ENCODE measurements around the gene PCSK5. TPM values are rescaled to one million over a fixed set of nuclear protein-coding genes. Genes with fewer than 3 reads are reported as not detected.

PCSK5 gene
- total RNA-seq, 1 experiment from 2014 or later: 6.9 TPM

DNA sequence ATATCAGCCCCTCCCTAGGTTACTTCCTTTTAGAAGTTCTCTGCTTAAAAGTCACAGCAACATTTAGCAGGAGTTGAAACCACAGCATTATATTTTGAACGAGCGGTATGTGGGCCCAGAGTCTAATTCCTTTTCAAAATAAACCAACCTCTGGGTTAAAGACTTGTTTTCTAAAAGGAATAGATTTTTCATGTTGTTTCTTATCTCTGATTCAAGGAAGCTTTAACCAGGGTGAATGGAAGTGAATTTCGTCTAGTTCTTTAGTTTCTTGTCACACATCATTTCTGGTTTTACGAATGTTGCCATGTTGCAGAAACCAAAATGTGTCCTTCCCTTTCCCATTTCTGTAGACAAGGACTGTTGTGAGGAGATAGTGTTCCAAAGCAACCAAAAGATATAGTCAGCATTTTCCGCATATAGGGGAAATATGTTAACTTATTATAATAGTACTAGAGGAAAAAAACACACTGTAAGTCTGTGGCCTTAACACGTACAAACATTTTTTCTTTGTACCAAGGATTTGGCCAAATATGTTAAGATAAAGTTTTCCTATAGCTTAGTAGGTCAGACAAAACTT, 142.4 kb downstream of the PCSK5 start:
- DNase-seq (ENCODE audit: low read depth, low spot score) (no peak), ATAC-seq (no peak)
- H3K27ac ChIP-seq (ENCODE audit: low read depth, low read length): no peak overlapping the region
- RAD21 ChIA-PET (ENCODE audit: low non-redundant PET in 1 of 2, low total read pairs in 2 of 2, uncharacterized antibody in 2 of 2, unreplicated experiment in 2 of 2): no interaction called here
- intact Hi-C loops (cut with micrococcal nuclease): no loop called here
- H3K36me3 ChIP-seq (ENCODE audit: control insufficient read depth in 1 of 2, insufficient read depth in 2 of 2, low read length in 2 of 2): no peaks in the 10 kb centered on the region
- no peaks in the 10 kb centered on the region for H3K9me3 ChIP-seq (ENCODE audit: control insufficient read depth in 1 of 2, insufficient read depth in 1 of 2, low read depth in 1 of 2, low read length in 2 of 2)
- CTCF ChIA-PET: no interaction called here
- H3K27me3 ChIP-seq (ENCODE audit: insufficient read depth, low read length): no peaks in the 10 kb centered on the region
- H4K20me1 ChIP-seq (ENCODE audit: insufficient read depth): no peaks in the 10 kb centered on the region
- no peak overlapping the region for H3K9ac ChIP-seq (ENCODE audit: low read length)
- TF ChIP-seq POLR2A (IDR thresholded peaks at IDR 0.05; ENCODE audit: borderline replicate concordance, extremely low read depth, insufficient read depth, insufficient read length): no peak
- no peak overlapping the region for H3K4me3 ChIP-seq (replicated peaks in 1 of 2; ENCODE audit: low read depth in 1 of 2, low read length in 2 of 2)
- H2AFZ ChIP-seq (ENCODE audit: low read depth, low read length, poor library complexity, severe bottlenecking): no peak overlapping the region
- POLR2A ChIA-PET: no interaction called here
- no peaks in the 10 kb centered on the region for H3K4me1 ChIP-seq (ENCODE audit: control insufficient read depth in 1 of 2, insufficient read depth in 2 of 2, low read length in 2 of 2)
- BruUV-seq (replicated peaks): no TSS peak
- no peak overlapping the region for H3K4me2 ChIP-seq (ENCODE audit: low read length)
- H3K9me2 ChIP-seq (ENCODE audit: insufficient read depth): no peaks in the 10 kb centered on the region
- H3K79me2 ChIP-seq (ENCODE audit: insufficient read depth, low read length): no peaks in the 10 kb centered on the region

DNA sequence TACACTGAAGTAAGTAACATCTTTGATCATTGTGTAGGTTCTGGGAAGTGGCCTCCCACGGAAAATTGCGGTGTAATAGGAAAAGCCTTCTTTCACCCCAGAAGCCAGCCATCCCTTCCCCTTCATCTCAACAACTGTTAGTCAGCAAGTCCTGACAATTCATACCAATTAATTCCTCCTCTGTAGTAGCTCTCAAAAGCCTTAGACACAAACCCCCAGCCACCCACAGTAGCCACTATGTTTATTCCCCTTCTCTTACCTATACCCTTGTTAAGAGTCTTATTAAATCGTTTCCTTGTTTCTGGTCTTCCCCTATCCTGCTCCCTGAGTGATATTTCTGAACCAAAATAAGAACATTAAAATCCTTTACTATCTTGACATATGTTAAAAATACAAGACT, 143.6 kb downstream of the PCSK5 start:
- ChIA-PET POLR2A (no interaction called here), RAD21 (ENCODE audit: low non-redundant PET in 1 of 2, low total read pairs in 2 of 2, uncharacterized antibody in 2 of 2, unreplicated experiment in 2 of 2) (no interaction called here), CTCF (no interaction called here)
- Histone ChIP-seq H3K36me3 (ENCODE audit: control insufficient read depth in 1 of 2, insufficient read depth in 2 of 2, low read length in 2 of 2) (no peaks in the 10 kb centered on the region), H3K4me2 (ENCODE audit: low read length) (no peak overlapping the region), H3K27ac (ENCODE audit: low read depth, low read length) (no peak overlapping the region), H3K4me1 (ENCODE audit: control insufficient read depth in 1 of 2, insufficient read depth in 2 of 2, low read length in 2 of 2) (no peaks in the 10 kb centered on the region), H3K4me3 (replicated peaks in 1 of 2; ENCODE audit: low read depth in 1 of 2, low read length in 2 of 2) (no peak overlapping the region), H3K9ac (ENCODE audit: low read length) (no peak overlapping the region), H4K20me1 (ENCODE audit: insufficient read depth) (no peaks in the 10 kb centered on the region), H2AFZ (ENCODE audit: low read depth, low read length, poor library complexity, severe bottlenecking) (no peak overlapping the region), H3K9me2 (ENCODE audit: insufficient read depth) (no peaks in the 10 kb centered on the region), H3K27me3 (ENCODE audit: insufficient read depth, low read length) (no peaks in the 10 kb centered on the region), H3K79me2 (ENCODE audit: insufficient read depth, low read length) (no peaks in the 10 kb centered on the region), H3K9me3 (ENCODE audit: control insufficient read depth in 1 of 2, insufficient read depth in 1 of 2, low read depth in 1 of 2, low read length in 2 of 2) (no peaks in the 10 kb centered on the region)
- no peak for DNase-seq (ENCODE audit: low read depth, low spot score)
- intact Hi-C loops (cut with micrococcal nuclease): no loop called here
- BruUV-seq (replicated peaks): no TSS peak
- TF ChIP-seq YY1 (IDR thresholded peaks at IDR 0.05; ENCODE audit: extremely low read depth, insufficient replicate concordance, low read depth, low read length) (no peak), EGR1 (IDR thresholded peaks at IDR 0.05; ENCODE audit: low read depth) (no peak), TCF7L2 (IDR thresholded peaks at IDR 0.05; ENCODE audit: borderline replicate concordance, extremely low read depth, insufficient read depth, insufficient read length) (no peak), RAD21 (IDR thresholded peaks at IDR 0.05; ENCODE audit: low read depth) (no peak), SIN3A (IDR thresholded peaks at IDR 0.05; ENCODE audit: low read depth) (no peak), ELF1 (IDR thresholded peaks at IDR 0.05; ENCODE audit: borderline replicate concordance, low read depth) (no peak), ZNF274 (IDR thresholded peaks at IDR 0.05; ENCODE audit: low read depth, low read length) (no peak), JUND (IDR thresholded peaks at IDR 0.05) (no peak), FOSL1 (IDR thresholded peaks at IDR 0.05; ENCODE audit: low read depth) (no peak), POLR2A (IDR thresholded peaks at IDR 0.05; ENCODE audit: borderline replicate concordance, extremely low read depth, insufficient read depth, insufficient read length) (no peak), ZFX (IDR thresholded peaks at IDR 0.05) (no peak)
- TF ChIP-seq, protein P1, sequence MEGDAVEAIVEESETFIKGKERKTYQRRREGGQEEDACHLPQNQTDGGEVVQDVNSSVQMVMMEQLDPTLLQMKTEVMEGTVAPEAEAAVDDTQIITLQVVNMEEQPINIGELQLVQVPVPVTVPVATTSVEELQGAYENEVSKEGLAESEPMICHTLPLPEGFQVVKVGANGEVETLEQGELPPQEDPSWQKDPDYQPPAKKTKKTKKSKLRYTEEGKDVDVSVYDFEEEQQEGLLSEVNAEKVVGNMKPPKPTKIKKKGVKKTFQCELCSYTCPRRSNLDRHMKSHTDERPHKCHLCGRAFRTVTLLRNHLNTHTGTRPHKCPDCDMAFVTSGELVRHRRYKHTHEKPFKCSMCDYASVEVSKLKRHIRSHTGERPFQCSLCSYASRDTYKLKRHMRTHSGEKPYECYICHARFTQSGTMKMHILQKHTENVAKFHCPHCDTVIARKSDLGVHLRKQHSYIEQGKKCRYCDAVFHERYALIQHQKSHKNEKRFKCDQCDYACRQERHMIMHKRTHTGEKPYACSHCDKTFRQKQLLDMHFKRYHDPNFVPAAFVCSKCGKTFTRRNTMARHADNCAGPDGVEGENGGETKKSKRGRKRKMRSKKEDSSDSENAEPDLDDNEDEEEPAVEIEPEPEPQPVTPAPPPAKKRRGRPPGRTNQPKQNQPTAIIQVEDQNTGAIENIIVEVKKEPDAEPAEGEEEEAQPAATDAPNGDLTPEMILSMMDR (IDR thresholded peaks at IDR 0.05 in 2 of 3, conservative IDR thresholded peaks at IDR 0.05 in 1 of 3; ENCODE audit: borderline replicate concordance in 1 of 3, insufficient read depth in 1 of 3, low read depth in 2 of 3, low read length in 2 of 3): no peak
- TF ChIP-seq, protein P2, sequence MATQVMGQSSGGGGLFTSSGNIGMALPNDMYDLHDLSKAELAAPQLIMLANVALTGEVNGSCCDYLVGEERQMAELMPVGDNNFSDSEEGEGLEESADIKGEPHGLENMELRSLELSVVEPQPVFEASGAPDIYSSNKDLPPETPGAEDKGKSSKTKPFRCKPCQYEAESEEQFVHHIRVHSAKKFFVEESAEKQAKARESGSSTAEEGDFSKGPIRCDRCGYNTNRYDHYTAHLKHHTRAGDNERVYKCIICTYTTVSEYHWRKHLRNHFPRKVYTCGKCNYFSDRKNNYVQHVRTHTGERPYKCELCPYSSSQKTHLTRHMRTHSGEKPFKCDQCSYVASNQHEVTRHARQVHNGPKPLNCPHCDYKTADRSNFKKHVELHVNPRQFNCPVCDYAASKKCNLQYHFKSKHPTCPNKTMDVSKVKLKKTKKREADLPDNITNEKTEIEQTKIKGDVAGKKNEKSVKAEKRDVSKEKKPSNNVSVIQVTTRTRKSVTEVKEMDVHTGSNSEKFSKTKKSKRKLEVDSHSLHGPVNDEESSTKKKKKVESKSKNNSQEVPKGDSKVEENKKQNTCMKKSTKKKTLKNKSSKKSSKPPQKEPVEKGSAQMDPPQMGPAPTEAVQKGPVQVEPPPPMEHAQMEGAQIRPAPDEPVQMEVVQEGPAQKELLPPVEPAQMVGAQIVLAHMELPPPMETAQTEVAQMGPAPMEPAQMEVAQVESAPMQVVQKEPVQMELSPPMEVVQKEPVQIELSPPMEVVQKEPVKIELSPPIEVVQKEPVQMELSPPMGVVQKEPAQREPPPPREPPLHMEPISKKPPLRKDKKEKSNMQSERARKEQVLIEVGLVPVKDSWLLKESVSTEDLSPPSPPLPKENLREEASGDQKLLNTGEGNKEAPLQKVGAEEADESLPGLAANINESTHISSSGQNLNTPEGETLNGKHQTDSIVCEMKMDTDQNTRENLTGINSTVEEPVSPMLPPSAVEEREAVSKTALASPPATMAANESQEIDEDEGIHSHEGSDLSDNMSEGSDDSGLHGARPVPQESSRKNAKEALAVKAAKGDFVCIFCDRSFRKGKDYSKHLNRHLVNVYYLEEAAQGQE (IDR thresholded peaks at IDR 0.05; ENCODE audit: low read depth): no peak
- no peak for ATAC-seq
